Measurements from ENCODE around the gene FANCM.

DNA sequence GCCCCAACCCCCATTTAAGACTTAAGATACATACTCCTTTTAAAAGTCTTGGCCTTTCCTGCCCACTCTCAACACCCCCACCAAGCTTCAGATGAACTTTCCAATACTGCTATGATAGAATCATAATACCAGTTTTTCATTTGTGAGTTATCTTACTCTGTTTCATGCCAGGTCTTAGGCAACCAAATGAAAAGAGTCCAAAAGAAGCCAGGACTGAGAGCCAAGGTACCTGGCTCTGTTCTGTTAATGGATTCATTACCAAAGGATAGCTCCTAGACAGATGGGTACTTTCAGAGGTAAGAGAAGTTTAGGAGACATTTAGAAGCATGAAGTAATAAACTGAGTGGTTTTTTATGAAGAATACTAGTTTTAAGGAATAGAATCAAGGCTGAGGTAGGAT is 34.2 kb downstream of the FANCM start:
- TF ChIP-seq CTCF (conservative IDR thresholded peaks at IDR 0.05; ENCODE audit: low read depth in 2 of 2), result no peak
- TF ChIP-seq EZH2 (IDR thresholded peaks at IDR 0.05; ENCODE audit: low read depth, unreplicated experiment), result no peak
- no peak for TF ChIP-seq REST (IDR thresholded peaks at IDR 0.05; ENCODE audit: unreplicated experiment)
- TF ChIP-seq POLR2AphosphoS5 (IDR thresholded peaks at IDR 0.05; ENCODE audit: low read depth), result no peak
- no peak for TF ChIP-seq JUNB (IDR thresholded peaks at IDR 0.05; ENCODE audit: unreplicated experiment)
- TF ChIP-seq, protein P1, sequence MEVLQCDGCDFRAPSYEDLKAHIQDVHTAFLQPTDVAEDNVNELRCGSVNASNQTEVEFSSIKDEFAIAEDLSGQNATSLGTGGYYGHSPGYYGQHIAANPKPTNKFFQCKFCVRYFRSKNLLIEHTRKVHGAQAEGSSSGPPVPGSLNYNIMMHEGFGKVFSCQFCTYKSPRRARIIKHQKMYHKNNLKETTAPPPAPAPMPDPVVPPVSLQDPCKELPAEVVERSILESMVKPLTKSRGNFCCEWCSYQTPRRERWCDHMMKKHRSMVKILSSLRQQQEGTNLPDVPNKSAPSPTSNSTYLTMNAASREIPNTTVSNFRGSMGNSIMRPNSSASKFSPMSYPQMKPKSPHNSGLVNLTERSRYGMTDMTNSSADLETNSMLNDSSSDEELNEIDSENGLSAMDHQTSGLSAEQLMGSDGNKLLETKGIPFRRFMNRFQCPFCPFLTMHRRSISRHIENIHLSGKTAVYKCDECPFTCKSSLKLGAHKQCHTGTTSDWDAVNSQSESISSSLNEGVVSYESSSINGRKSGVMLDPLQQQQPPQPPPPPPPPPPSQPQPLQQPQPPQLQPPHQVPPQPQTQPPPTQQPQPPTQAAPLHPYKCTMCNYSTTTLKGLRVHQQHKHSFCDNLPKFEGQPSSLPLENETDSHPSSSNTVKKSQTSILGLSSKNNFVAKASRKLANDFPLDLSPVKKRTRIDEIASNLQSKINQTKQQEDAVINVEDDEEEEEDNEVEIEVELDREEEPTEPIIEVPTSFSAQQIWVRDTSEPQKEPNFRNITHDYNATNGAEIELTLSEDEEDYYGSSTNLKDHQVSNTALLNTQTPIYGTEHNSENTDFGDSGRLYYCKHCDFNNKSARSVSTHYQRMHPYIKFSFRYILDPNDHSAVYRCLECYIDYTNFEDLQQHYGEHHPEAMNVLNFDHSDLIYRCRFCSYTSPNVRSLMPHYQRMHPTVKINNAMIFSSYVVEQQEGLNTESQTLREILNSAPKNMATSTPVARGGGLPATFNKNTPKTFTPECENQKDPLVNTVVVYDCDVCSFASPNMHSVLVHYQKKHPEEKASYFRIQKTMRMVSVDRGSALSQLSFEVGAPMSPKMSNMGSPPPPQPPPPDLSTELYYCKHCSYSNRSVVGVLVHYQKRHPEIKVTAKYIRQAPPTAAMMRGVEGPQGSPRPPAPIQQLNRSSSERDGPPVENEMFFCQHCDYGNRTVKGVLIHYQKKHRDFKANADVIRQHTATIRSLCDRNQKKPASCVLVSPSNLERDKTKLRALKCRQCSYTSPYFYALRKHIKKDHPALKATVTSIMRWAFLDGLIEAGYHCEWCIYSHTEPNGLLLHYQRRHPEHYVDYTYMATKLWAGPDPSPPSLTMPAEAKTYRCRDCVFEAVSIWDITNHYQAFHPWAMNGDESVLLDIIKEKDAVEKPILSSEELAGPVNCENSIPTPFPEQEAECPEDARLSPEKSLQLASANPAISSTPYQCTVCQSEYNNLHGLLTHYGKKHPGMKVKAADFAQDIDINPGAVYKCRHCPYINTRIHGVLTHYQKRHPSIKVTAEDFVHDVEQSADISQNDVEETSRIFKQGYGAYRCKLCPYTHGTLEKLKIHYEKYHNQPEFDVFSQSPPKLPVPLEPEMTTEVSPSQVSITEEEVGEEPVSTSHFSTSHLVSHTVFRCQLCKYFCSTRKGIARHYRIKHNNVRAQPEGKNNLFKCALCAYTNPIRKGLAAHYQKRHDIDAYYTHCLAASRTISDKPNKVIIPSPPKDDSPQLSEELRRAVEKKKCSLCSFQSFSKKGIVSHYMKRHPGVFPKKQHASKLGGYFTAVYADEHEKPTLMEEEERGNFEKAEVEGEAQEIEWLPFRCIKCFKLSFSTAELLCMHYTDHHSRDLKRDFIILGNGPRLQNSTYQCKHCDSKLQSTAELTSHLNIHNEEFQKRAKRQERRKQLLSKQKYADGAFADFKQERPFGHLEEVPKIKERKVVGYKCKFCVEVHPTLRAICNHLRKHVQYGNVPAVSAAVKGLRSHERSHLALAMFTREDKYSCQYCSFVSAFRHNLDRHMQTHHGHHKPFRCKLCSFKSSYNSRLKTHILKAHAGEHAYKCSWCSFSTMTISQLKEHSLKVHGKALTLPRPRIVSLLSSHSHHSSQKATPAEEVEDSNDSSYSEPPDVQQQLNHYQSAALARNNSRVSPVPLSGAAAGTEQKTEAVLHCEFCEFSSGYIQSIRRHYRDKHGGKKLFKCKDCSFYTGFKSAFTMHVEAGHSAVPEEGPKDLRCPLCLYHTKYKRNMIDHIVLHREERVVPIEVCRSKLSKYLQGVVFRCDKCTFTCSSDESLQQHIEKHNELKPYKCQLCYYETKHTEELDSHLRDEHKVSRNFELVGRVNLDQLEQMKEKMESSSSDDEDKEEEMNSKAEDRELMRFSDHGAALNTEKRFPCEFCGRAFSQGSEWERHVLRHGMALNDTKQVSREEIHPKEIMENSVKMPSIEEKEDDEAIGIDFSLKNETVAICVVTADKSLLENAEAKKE (CRISPR knock-in tag; IDR thresholded peaks at IDR 0.05), result no peak
- no peak for TF ChIP-seq EZH2phosphoT487 (IDR thresholded peaks at IDR 0.05; ENCODE audit: unreplicated experiment)

Measured in GM23338 (cell line).